ENCODE data around the gene SYCE3. TPM values are rescaled to one million over a fixed set of nuclear protein-coding genes. Genes with fewer than 3 reads are reported as not detected.

The SYCE3 gene
- total and polyA plus RNA-seq, 7 donors: not detected

GRCh38 chr22:50570861-50571260, 8.1 kb upstream of the SYCE3 start:
- 92 to 95% methylated on average over 12 of the region's 12 CpGs for WGBS, 2 donors
- Histone ChIP-seq H3K27me3 (no peaks in the 10 kb centered on the region), H3K4me1 (no peaks in the 10 kb centered on the region), H3K36me3 (peaks cover 0 to 29% (median 0%) of the 10 kb centered on the region in 4 donors), H3K27ac (no peak overlapping the region), H3K4me3 (no peak overlapping the region), H3K9me3 (no peaks in the 10 kb centered on the region)
- TF ChIP-seq, protein P1, sequence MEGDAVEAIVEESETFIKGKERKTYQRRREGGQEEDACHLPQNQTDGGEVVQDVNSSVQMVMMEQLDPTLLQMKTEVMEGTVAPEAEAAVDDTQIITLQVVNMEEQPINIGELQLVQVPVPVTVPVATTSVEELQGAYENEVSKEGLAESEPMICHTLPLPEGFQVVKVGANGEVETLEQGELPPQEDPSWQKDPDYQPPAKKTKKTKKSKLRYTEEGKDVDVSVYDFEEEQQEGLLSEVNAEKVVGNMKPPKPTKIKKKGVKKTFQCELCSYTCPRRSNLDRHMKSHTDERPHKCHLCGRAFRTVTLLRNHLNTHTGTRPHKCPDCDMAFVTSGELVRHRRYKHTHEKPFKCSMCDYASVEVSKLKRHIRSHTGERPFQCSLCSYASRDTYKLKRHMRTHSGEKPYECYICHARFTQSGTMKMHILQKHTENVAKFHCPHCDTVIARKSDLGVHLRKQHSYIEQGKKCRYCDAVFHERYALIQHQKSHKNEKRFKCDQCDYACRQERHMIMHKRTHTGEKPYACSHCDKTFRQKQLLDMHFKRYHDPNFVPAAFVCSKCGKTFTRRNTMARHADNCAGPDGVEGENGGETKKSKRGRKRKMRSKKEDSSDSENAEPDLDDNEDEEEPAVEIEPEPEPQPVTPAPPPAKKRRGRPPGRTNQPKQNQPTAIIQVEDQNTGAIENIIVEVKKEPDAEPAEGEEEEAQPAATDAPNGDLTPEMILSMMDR (IDR thresholded peaks at IDR 0.05): no peak
- TF ChIP-seq POLR2AphosphoS5 (IDR thresholded peaks at IDR 0.05): no peak
- no peak for TF ChIP-seq EP300 (IDR thresholded peaks at IDR 0.05)
- TF ChIP-seq POLR2A (IDR thresholded peaks at IDR 0.05): no peak
- DNase-seq: no peak
- intact Hi-C loops (cut with DNase I): no loop called here

DNA sequence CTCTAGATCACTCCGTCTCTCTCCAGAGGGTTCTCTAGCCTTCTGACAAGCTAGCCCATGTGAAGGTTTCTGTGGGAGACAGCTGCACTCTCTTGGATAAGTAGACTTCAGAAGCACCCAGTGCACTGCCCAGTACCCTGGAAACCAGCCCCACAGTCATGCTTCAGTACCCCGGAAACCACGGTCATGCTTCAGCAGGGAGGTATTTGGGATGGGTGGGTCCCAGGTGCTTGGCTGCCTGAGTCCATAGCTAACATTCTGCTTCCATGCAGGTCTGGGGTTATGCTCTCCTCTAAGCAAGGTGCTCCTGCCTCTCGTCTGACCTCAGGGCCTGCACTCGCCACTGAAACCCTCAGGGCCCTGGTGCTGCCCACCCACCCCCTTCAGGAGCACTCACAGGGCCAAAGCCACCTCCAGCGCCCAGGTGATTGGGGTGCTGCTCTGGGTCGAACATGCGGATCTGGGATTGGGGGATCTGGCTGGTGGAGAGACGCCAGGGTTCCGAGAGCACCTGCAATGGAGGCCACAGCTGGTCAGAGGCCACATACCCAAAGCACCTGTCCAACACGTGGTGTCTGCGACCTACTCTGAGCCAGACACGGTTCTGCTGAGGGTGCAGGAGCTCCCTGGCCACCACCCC, 7.3 kb upstream of the SYCE3 start:
- no peak for TF ChIP-seq POLR2A (IDR thresholded peaks at IDR 0.05)
- TF ChIP-seq, protein P1 (IDR thresholded peaks at IDR 0.05): no peak
- TF ChIP-seq POLR2AphosphoS5 (IDR thresholded peaks at IDR 0.05): no peak
- TF ChIP-seq EP300 (IDR thresholded peaks at IDR 0.05): no peak
- Histone ChIP-seq H3K9me3 (no peaks in the 10 kb centered on the region), H3K36me3 (peaks cover 0 to 29% (median 0%) of the 10 kb centered on the region in 4 donors), H3K27ac (no peak overlapping the region), H3K4me1 (no peaks in the 10 kb centered on the region), H3K27me3 (no peaks in the 10 kb centered on the region), H3K4me3 (no peak overlapping the region)
- intact Hi-C loops (cut with DNase I): no loop called here
- WGBS, 2 donors: 93% methylated on average over 13 of the region's 13 CpGs
- no peak for DNase-seq

GRCh38 chr22:50569041-50569459, 6.3 kb upstream of the SYCE3 start:
- Histone ChIP-seq H3K9me3 (no peaks in the 10 kb centered on the region), H3K27ac (no peak overlapping the region), H3K4me1 (no peaks in the 10 kb centered on the region), H3K27me3 (no peaks in the 10 kb centered on the region), H3K36me3 (peaks cover 0 to 29% (median 0%) of the 10 kb centered on the region in 4 donors), H3K4me3 (no peak overlapping the region)
- intact Hi-C loops (cut with DNase I): no loop called here
- TF ChIP-seq POLR2A (IDR thresholded peaks at IDR 0.05) (no peak), EP300 (IDR thresholded peaks at IDR 0.05) (no peak), POLR2AphosphoS5 (IDR thresholded peaks at IDR 0.05) (no peak)
- TF ChIP-seq, protein P1 (IDR thresholded peaks at IDR 0.05): no peak
- peak; percentile 57 for DNase-seq
- WGBS, 2 donors: 42 to 79% methylated on average over 8 of the region's 8 CpGs

GRCh38 chr22:50568626-50569025, 5.9 kb upstream of the SYCE3 start:
- Histone ChIP-seq H3K27ac (no peak overlapping the region), H3K27me3 (no peaks in the 10 kb centered on the region), H3K9me3 (no peaks in the 10 kb centered on the region), H3K4me1 (peaks cover 0 to 4% (median 2%) of the 10 kb centered on the region in 4 donors), H3K4me3 (no peak overlapping the region), H3K36me3 (peaks cover 0 to 29% (median 0%) of the 10 kb centered on the region in 4 donors)
- WGBS, 2 donors: 65 to 90% methylated on average over 7 of the region's 7 CpGs
- TF ChIP-seq EP300 (IDR thresholded peaks at IDR 0.05) (no peak), POLR2AphosphoS5 (IDR thresholded peaks at IDR 0.05) (no peak), POLR2A (IDR thresholded peaks at IDR 0.05) (no peak)
- TF ChIP-seq, protein P1 (IDR thresholded peaks at IDR 0.05): no peak
- intact Hi-C loops (cut with DNase I): no loop called here
- no peak for DNase-seq
